SK-N-SH (cell line): ENCODE measurements around the gene TCFL5. TPM values are rescaled to one million over a fixed set of nuclear protein-coding genes. Genes with fewer than 3 reads are reported as not detected.
A peak's percentile ranks its signal among the peaks of the same experiment; 100 is the strongest.

Experiments
- CTCF ChIA-PET: fragments of 300-600, 350-600 bp; formaldehyde crosslinking; extraction: SDS; loops from one replicate; lab custom pipeline; 2021; lab: Yijun Ruan, JAX
- POLR2A ChIA-PET: fragments of 350-600 bp; sonication (Branson Sonifier 250); formaldehyde crosslinking; extraction: SDS; loops from one replicate; lab custom pipeline; 2020; ENCODE audit warnings: antibody characterized with exemption, inconsistent platforms; lab: Yijun Ruan, JAX
- DNase-seq: peaks from one replicate; pipeline ENCODE4 v3.0.0; 2012
- H2AFZ ChIP-seq: fragments of 200-600 bp; sonication (generic); 2 replicates; pipeline ENCODE4 v1.8.1; 2016; ENCODE audit warnings: antibody characterized with exemption, mild to moderate bottlenecking, low read depth
- H3F3A ChIP-seq: fragments of 200-600 bp; sonication (generic); replicated peaks from 2 replicates; pipeline ENCODE3; 2016; ENCODE audit warnings: antibody characterized with exemption, mild to moderate bottlenecking; ENCODE audit not compliant: insufficient read depth
- H3K27ac ChIP-seq, 2 experiments: fragments of 200-500 bp in 1 of 2; fragments of 200-600 bp in 1 of 2; sonication (Bioruptor generic) in 1 of 2; sonication (generic), shearing (Covaris generic) in 1 of 2; 2 replicates each; pipeline versions ENCODE4 v1.5.1 to v1.6.1; 2014 to 2016; ENCODE audit warnings: low read depth in 2 of 2, inconsistent platforms in 1 of 2, low read length in 1 of 2, mild to moderate bottlenecking in 1 of 2, mixed read lengths in 1 of 2
- H3K27me3 ChIP-seq: fragments of 200-600 bp; sonication (generic), shearing (Covaris generic); 2 replicates; pipeline ENCODE4 v1.6.1; 2016; ENCODE audit warnings: mixed run types; ENCODE audit not compliant: insufficient read depth
- H3K36me3 ChIP-seq, 2 experiments: fragments of 200-500 bp in 1 of 2; fragments of 200-600 bp in 1 of 2; sonication (Bioruptor generic) in 1 of 2; sonication (generic) in 1 of 2; replicated peaks in 1 of 2; 2 replicates each; pipeline versions ENCODE3 to v1.5.1; 2014 to 2016; ENCODE audit warnings: low read length in 1 of 2, mild to moderate bottlenecking in 1 of 2; ENCODE audit not compliant: insufficient read depth in 2 of 2, control insufficient read depth in 1 of 2
- H3K4me1 ChIP-seq, 2 experiments: fragments of 200-500 bp in 1 of 2; fragments of 200-600 bp in 1 of 2; sonication (Bioruptor generic) in 1 of 2; sonication (generic), shearing (Covaris generic) in 1 of 2; 2 replicates each; pipeline versions ENCODE4 v1.5.1 to v1.6.1; 2014 to 2016; ENCODE audit warnings: low read depth in 1 of 2, low read length in 1 of 2, mixed run types in 1 of 2; ENCODE audit not compliant: insufficient read depth in 2 of 2, control insufficient read depth in 1 of 2
- H3K4me2 ChIP-seq: fragments of 200-600 bp; sonication (generic), shearing (Covaris generic); 2 replicates; pipeline ENCODE4 v1.6.1; 2017; ENCODE audit warnings: mixed run types
- H3K4me3 ChIP-seq, 2 experiments: fragments of 200-500 bp in 1 of 2; fragments of 200-600 bp in 1 of 2; sonication (Bioruptor generic) in 1 of 2; sonication (generic), shearing (Covaris generic) in 1 of 2; 2 replicates each; pipeline versions ENCODE4 v1.5.1 to v1.8.1; 2014 to 2016; ENCODE audit warnings: low read depth in 2 of 2, inconsistent platforms in 1 of 2, low read length in 1 of 2, mild to moderate bottlenecking in 1 of 2, mixed read lengths in 1 of 2, moderate library complexity in 1 of 2
- H3K79me2 ChIP-seq: fragments of 200-600 bp; sonication (generic); 2 replicates; pipeline ENCODE4 v1.8.1; 2017; ENCODE audit warnings: mild to moderate bottlenecking; ENCODE audit not compliant: insufficient read depth
- H3K9ac ChIP-seq: fragments of 200-600 bp; sonication (generic); 2 replicates; pipeline ENCODE4 v1.6.1; 2017; ENCODE audit warnings: mixed run types
- H3K9me2 ChIP-seq: fragments of 200-600 bp; sonication (generic); 2 replicates; pipeline ENCODE4 v1.6.1; 2017; ENCODE audit warnings: mixed run types
- H3K9me3 ChIP-seq: fragments of 200-600 bp; sonication (generic); 2 replicates; pipeline ENCODE4 v1.6.1; 2017; ENCODE audit warnings: mixed run types, mild to moderate bottlenecking, moderate library complexity
- H4K20me1 ChIP-seq: fragments of 200-600 bp; sonication (generic); 2 replicates; pipeline ENCODE4 v1.6.1; 2017; ENCODE audit warnings: mild to moderate bottlenecking, mixed run types; ENCODE audit not compliant: insufficient read depth
- CHD2 ChIP-seq: fragments of 150-350 bp; IDR thresholded peaks from 2 replicates; pipeline ENCODE4 v1.6.1; 2018; ENCODE audit warnings: low read length; ENCODE audit not compliant: partially characterized antibody
- ELF1 ChIP-seq: IDR thresholded peaks from 2 replicates; pipeline ENCODE4 v1.4.0; 2012
- EP300 ChIP-seq, 2 experiments: IDR thresholded peaks; 2 replicates each; pipeline versions ENCODE4 v1.4.0 to v1.6.1; 2012; ENCODE audit warnings: borderline replicate concordance in 1 of 2, low read depth in 1 of 2, low read length in 1 of 2
- FOSL2 ChIP-seq: IDR thresholded peaks from 2 replicates; pipeline ENCODE4 v1.4.0; 2012; ENCODE audit warnings: low read depth, mild to moderate bottlenecking, moderate library complexity, borderline replicate concordance
- JUND ChIP-seq: IDR thresholded peaks from 2 replicates; pipeline ENCODE4 v1.4.0; 2012
- MEF2A ChIP-seq: IDR thresholded peaks from 2 replicates; pipeline ENCODE4 v1.4.0; 2012; ENCODE audit warnings: low read depth, borderline replicate concordance
- NFIC ChIP-seq: IDR thresholded peaks from 2 replicates; pipeline ENCODE4 v1.4.0; 2012; ENCODE audit warnings: borderline replicate concordance
- NRF1 ChIP-seq: IDR thresholded peaks from 2 replicates; pipeline ENCODE4 v1.6.1; 2012; ENCODE audit warnings: low read depth, mild to moderate bottlenecking, low read length
- PBX3 ChIP-seq: IDR thresholded peaks from 2 replicates; pipeline ENCODE4; 2012
- POLR2AphosphoS5 ChIP-seq: IDR thresholded peaks from 2 replicates; pipeline ENCODE4 v1.6.1; 2012; ENCODE audit warnings: low read depth, low read length
- RAD21 ChIP-seq: IDR thresholded peaks from 2 replicates; pipeline ENCODE4 v1.6.1; 2012; ENCODE audit warnings: mild to moderate bottlenecking, low read length
- RCOR1 ChIP-seq: fragments of 150-350 bp; IDR thresholded peaks from 2 replicates; pipeline ENCODE4 v1.6.1; 2017; ENCODE audit warnings: antibody characterized with exemption, low read length
- REST ChIP-seq: IDR thresholded peaks from 2 replicates; pipeline ENCODE4 v1.6.1; 2012; ENCODE audit warnings: mild to moderate bottlenecking, low read depth, low read length, moderate library complexity
- SMC3 ChIP-seq: IDR thresholded peaks from 2 replicates; pipeline ENCODE4 v1.6.1; 2012; ENCODE audit warnings: low read depth, low read length, improper control_type of control experiment
- TAF1 ChIP-seq: IDR thresholded peaks from 2 replicates; pipeline ENCODE4 v1.6.1; 2012; ENCODE audit warnings: low read depth, mild to moderate bottlenecking, low read length, moderate library complexity, borderline replicate concordance
- TCF12 ChIP-seq: IDR thresholded peaks from 2 replicates; pipeline ENCODE4 v1.4.0; 2012
- TEAD4 ChIP-seq: IDR thresholded peaks from 2 replicates; pipeline ENCODE4 v1.4.0; 2012; ENCODE audit warnings: mild to moderate bottlenecking, borderline replicate concordance; ENCODE audit not compliant: insufficient read depth
- WGBS: methylation state at CpG from one replicate; pipeline ENCODE4 v1.1.6; 2017; ENCODE audit warnings: low lambda C conversion rate; 5-methylcytosine and 5-hydroxymethylcytosine counted together
- polyA plus RNA-seq, 3 experiments: library from polyadenylated mRNA; depleted of rRNA; stranded (reverse); fragments of >200 nt; gene quantifications; 2 replicates each; pipeline ENCODE4 v1.2.3, GENCODE V29; 2012
- TF ChIP-seq, protein P1 (sequence below): IDR thresholded peaks from 2 replicates; pipeline ENCODE4 v1.4.0; 2012; ENCODE audit warnings: low read depth, borderline replicate concordance

Gene TCFL5
- polyA plus RNA-seq, 1 of the 3 experiments (the other 2 are of a cell fraction) = 10.1 TPM

DNA sequence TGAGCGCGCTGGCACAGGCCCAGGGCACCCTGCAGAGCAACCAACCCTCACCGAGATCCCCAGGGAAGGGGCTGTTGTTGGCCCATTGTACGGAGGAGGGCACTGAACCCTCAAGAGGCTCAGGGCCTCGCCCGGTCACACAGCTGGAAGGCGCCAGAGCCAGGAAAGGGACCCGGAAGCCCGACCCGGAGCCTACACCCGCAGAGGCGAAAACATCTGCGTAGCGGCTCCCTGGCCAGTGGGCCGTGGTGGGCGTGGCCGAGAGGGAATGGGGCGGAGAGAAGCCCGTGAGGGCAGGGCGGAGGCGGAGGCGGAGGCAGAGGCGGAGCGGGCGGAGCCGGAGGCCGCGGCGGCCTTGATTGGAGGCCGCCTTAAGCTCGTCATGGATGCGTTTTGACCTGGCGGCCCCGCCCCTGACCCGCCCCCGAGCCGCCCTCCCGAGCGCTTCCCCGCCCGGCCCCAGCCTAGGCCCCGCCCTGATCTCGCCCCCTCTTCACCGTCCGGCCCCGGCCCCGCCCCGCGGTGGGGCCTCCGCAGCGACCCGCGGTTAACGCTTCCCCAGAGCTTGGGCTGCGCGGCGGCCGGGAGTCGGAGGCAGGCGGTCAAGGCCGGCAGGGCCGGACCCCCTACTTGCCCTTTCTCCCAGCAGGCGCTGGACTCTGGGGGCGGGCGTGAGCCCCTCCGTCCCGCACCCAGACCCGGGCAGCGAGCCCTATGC, 67.5 kb downstream of the TCFL5 start:
- Histone ChIP-seq H3K79me2 (peaks cover 17% of the 10 kb centered on the region), H3K27me3 (no peaks in the 10 kb centered on the region), H3F3A (peaks cover 30% of the 10 kb centered on the region), H3K4me3 (peak overlapping the region; percentile 64 to 74), H3K9me2 (no peaks in the 10 kb centered on the region), H3K9ac (peak overlapping the region; percentile 63), H2AFZ (peak overlapping the region; percentile 94), H3K4me1 (peaks cover 22% of the 10 kb centered on the region in 2 experiments; a peak in 3 of 4 replicates), H3K4me2 (peak overlapping the region; percentile 92), H4K20me1 (0 out of 2 replicates have a peak, but pooled peaks cover 8% of the 10 kb centered on the region), H3K27ac (peak overlapping the region; percentile 71 to 88), H3K36me3 (peaks cover 4 to 13% of the 10 kb centered on the region in 2 experiments), H3K9me3 (no peaks in the 10 kb centered on the region)
- ChIA-PET POLR2A (interaction anchor here (0.8 to 1.3 kb wide), 5 partner anchors 9 to 152 kb away, joined by 3 to 5 read pairs (median 3); partner anchors contain the start of gene SLCO4A1), CTCF (interaction anchor here (1.2 to 9.4 kb wide), 4 partner anchors 14 to 294 kb away, joined by 4 to 162 read pairs (median 10); no protein-coding TSS in a partner anchor)
- peak; percentile 74 for TF ChIP-seq POLR2AphosphoS5
- TF ChIP-seq NFIC = peak; percentile 43; the same call in 1 of the 2 replicates
- TF ChIP-seq ELF1 = peak; percentile 42; the same call in 1 of the 2 replicates
- TF ChIP-seq RCOR1 = peak; percentile 23; the same call in 1 of the 2 replicates
- TF ChIP-seq RAD21 = no peak
- TF ChIP-seq SMC3 = no peak
- no peak for TF ChIP-seq NRF1
- no peak for TF ChIP-seq MEF2A
- TF ChIP-seq JUND = no peak
- TF ChIP-seq FOSL2 = no peak
- TF ChIP-seq TEAD4 = no peak
- peak; percentile 57 for TF ChIP-seq PBX3
- peak; percentile 3 for TF ChIP-seq CHD2
- no peak for TF ChIP-seq EP300 (IDR thresholded peaks at IDR 0.05; ENCODE audit: borderline replicate concordance in 1 of 2, low read depth in 1 of 2, low read length in 1 of 2)
- TF ChIP-seq TAF1 = 0 out of 2 replicates have a peak, but pooled peaks have one; percentile 46
- peak; percentile 95 for DNase-seq
- 3% methylated on average over 7 of the region's 69 CpGs for WGBS

GRCh38 chr20:62793757-62794006, 67.9 kb downstream of the TCFL5 start:
- Histone ChIP-seq H4K20me1 (0 out of 2 replicates have a peak, but pooled peaks cover 8% of the 10 kb centered on the region), H3K9me3 (no peaks in the 10 kb centered on the region), H3K9me2 (no peaks in the 10 kb centered on the region), H3K4me1 (peaks cover 22 to 27% of the 10 kb centered on the region in 2 experiments; a peak in 3 of 4 replicates), H3F3A (peaks cover 30% of the 10 kb centered on the region), H3K9ac (peak overlapping the region; percentile 48), H3K36me3 (peaks cover 3 to 8% of the 10 kb centered on the region in 2 experiments), H3K27me3 (no peaks in the 10 kb centered on the region), H3K79me2 (peaks cover 17% of the 10 kb centered on the region), H3K27ac (peak overlapping the region; percentile 56 to 88; a peak in 3 of 4 replicates), H3K4me2 (peak overlapping the region; percentile 88), H3K4me3 (peak overlapping the region; percentile 34 to 39; a peak in 3 of 4 replicates), H2AFZ (0 out of 2 replicates have a peak overlapping the region, but pooled peaks have one; percentile 74)
- ChIA-PET CTCF (interaction anchor here (1.2 to 9.4 kb wide), 4 partner anchors 14 to 294 kb away, joined by 4 to 162 read pairs (median 10); no protein-coding TSS in a partner anchor), POLR2A (interaction anchor here (0.9 to 1.3 kb wide), 3 partner anchors 10 to 22 kb away, joined by 3 read pairs; no protein-coding TSS in a partner anchor)
- no peak for DNase-seq
- no CpG with 5 or more reads among the region's 7 CpGs for WGBS
- no peak for TF ChIP-seq TCF12
- TF ChIP-seq EP300 (IDR thresholded peaks at IDR 0.05; ENCODE audit: borderline replicate concordance in 1 of 2, low read depth in 1 of 2, low read length in 1 of 2) = no peak
- TF ChIP-seq NFIC = no peak
- TF ChIP-seq, protein P1, sequence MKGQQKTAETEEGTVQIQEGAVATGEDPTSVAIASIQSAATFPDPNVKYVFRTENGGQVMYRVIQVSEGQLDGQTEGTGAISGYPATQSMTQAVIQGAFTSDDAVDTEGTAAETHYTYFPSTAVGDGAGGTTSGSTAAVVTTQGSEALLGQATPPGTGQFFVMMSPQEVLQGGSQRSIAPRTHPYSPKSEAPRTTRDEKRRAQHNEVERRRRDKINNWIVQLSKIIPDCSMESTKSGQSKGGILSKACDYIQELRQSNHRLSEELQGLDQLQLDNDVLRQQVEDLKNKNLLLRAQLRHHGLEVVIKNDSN = no peak
- no peak for TF ChIP-seq TEAD4
- no peak for TF ChIP-seq REST
